ENCODE measurements around the gene BBIP1.
A peak's percentile ranks its signal among the peaks of the same experiment; 100 is the strongest.

BBIP1 gene

GRCh38 chr10:110918643-110919348 is at the start of gene BBIP1:
Gene BBIP1 (minus strand): TSS chr10:110919180. CDS start chr10:110918157, 1,023 bp downstream.
- peak; percentile 90 to 96 for DNase-seq (ENCODE audit: low read depth in 2 of 2)

- DNase-seq (ENCODE audit: low read depth in 2 of 2) = no peak
Observed at GRCh38 chr10:110967645-110968044, 48.7 kb upstream of the BBIP1 start.

- DNase-seq (ENCODE audit: low read depth in 2 of 2) = no peak
Observed at GRCh38 chr10:110967009-110967630, 48.1 kb upstream of the BBIP1 start.

GRCh38 chr10:110966146-110966545 is 47.2 kb upstream of the BBIP1 start:
- DNase-seq (ENCODE audit: low read depth in 2 of 2) = no peak

DNA sequence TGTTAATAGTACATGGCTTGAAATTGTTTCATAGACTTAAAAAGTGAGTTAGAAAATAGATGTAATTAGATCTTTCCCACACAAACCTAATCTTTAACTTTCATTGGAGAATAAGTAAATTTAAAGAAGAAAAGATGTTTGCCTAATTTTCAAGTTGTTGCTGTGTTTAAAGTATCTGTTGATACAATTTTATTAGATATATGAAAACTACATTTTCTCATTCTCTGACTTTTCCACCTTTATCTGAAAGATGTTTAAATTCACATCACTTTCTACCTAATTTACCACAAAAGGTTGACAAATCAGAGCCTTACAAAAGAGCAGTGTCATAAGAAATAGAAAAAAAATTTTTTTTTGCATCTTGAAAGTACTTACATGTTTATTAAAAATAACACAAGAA is 46.2 kb upstream of the BBIP1 start:
- no peak for DNase-seq (ENCODE audit: low read depth in 2 of 2)

DNA sequence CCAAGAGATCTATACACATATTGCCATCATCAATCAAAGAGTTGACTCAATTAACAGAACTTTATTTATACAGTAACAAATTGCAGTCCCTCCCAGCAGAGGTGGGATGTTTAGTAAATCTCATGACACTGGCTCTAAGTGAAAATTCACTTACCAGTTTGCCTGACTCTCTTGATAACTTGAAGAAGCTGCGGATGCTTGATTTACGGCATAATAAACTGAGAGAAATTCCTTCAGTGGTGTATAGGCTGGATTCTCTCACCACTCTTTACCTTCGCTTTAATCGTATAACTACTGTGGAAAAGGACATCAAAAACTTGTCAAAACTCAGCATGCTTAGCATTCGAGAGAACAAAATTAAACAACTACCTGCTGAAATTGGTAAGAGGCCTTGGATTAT is 45.7 kb upstream of the BBIP1 start:
- no peak for DNase-seq (ENCODE audit: low read depth in 2 of 2)

- DNase-seq (ENCODE audit: low read depth in 2 of 2) = no peak
Observed at GRCh38 chr10:110963162-110963561, 44.2 kb upstream of the BBIP1 start.

GRCh38 chr10:110962443-110962842 is 43.5 kb upstream of the BBIP1 start:
- DNase-seq (ENCODE audit: low read depth in 2 of 2) = no peak

GRCh38 chr10:110960333-110960712 is 41.3 kb upstream of the BBIP1 start:
- no peak for DNase-seq (ENCODE audit: low read depth in 2 of 2)

GRCh38 chr10:110959379-110960332 is 40.7 kb upstream of the BBIP1 start:
- no peak for DNase-seq (ENCODE audit: low read depth in 2 of 2)

DNA sequence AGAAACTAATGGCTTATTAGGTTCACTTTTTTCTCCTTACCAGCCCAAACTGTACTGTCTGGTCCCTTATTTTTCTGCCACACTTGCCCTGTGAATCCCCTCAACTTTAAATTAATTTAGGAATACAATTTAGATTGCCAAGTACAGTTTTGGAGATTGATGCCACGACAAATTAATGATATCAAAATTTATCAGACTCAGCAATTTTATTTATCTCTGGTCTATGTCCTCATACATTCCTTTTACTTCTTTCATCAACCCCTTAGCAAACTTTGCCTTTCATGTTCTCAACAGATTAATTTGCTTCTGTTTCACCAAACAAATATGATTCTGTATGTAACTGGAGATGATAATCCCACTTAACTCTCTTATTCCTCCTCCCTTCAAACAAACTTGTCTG is 38.6 kb upstream of the BBIP1 start:
- DNase-seq (ENCODE audit: low read depth in 2 of 2) = no peak

GRCh38 chr10:110951381-110951780 is 32.4 kb upstream of the BBIP1 start:
- no peak for DNase-seq (ENCODE audit: low read depth in 2 of 2)

DNA sequence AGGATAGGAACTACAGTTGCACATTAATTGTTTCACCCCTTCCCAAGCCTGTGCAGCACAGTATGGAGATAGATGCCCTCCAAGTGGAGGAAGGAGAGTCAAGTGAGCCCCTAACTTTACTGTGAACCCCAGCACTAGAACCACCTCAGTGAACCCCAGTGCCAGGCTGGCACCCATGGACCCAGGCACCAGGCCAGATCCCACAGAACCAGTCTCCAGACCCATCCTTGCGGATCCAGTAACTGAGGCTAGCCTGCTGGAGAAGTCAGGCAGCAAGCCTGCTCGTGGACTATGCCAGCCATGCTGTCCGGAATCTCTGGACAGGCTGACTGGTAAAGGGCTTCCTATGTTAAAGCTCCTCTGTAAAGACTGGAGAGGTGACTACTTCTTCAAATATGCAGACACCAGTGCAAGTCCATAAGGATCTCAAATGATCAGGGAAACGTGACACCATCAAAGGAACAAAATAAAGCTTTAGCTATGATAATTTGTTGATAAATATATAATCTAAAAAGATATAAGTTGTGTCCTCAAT is 28.1 kb upstream of the BBIP1 start:
- DNase-seq (ENCODE audit: low read depth in 2 of 2) = no peak

DNA sequence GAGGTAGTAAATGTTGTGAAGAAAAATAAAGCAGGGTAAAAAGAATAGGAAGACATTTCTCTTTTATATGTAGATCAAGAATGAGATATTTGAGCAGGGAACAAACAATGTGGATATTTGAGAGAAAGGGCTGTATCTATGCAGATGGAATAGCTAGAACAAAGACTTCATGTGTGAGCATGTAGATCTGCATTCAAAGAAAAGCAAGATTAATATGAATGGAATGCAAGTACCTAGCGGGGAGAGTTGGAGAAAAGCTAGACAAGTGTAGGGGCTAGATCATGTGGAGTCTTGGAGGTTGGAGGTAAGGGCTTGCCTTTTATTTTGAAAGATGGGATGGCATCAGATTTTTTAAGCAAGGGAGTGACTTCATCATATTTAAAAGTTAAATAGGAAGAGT is 27.5 kb upstream of the BBIP1 start:
- no peak for DNase-seq (ENCODE audit: low read depth in 2 of 2)

GRCh38 chr10:110944792-110945396 is 25.9 kb upstream of the BBIP1 start:
- DNase-seq (ENCODE audit: low read depth in 2 of 2) = no peak

- DNase-seq (ENCODE audit: low read depth in 2 of 2) = no peak
Observed at GRCh38 chr10:110939419-110939818, 20.4 kb upstream of the BBIP1 start.

DNA sequence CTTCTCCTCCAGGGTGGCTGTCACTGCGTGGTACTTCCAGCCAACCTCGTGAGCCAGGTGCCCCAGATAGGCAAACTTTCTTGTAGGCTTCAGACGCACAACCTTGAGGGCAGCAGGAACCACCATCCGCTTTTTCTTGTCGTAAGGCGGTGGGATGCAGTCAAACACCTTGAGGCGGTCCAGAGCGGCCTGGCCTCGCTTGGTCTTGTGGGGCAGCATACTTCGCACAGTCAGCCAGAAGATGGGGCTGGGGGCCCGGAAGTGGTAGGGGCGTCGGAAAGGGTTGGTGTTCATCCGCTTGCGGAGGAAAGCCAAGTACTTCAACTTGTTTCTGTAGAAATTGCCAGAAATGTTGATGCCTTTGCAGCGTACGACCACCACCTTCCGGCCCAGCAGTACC is 17.8 kb upstream of the BBIP1 start:
- DNase-seq (ENCODE audit: low read depth in 2 of 2) = no peak

DNA sequence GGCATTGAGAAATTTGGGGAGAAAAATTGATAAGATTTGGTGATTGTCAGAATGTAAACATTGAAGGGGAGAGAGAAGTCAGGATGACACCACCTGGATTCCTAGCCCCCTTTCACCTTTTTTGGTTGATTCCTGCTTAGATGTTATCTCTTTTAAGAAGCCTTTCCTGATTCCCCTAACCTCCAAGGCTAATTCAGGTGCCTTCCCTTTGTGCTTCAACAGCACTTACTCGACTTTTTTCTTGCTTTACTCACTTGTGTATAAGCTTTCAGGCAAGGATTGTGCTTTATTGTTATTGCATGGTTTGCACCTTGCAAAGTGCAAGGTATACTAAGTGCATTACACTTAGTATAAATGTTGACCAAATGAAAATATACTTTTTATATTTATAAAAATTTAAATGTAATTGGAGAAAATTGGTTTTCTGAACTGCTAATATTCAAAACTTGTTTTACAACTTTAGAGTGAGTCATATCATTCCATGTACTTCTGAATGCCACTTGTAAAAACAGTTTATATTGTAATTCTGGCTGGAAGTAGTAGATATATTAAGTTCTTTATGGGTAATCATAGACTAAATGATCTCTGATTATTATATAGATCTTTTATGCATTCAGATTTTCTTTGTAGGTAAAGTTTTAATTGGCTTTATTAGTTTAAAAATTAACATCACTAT is 13.7 kb upstream of the BBIP1 start:
- no peak for DNase-seq (ENCODE audit: low read depth in 2 of 2)

GRCh38 chr10:110931769-110932381 is 12.9 kb upstream of the BBIP1 start:
- DNase-seq (ENCODE audit: low read depth in 2 of 2) = no peak

DNA sequence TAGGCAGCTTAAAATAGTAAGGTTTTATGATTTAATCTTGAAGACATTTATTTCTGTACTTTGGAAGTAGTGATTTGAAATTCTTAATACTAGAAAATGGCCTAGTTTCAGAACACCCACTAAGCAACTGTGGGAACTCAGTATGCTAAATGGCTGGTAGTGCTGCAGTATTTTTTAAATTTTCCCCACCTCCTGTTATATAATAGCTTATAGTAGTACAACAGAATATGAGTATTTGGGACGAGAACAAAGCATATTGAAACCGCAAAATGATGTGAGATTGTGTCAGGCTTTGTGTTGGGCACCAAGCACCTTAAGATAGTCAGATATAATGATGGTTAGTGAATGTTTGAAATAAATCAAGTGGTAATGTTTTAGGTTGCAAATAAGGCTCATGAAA is 8.5 kb upstream of the BBIP1 start:
- DNase-seq (ENCODE audit: low read depth in 2 of 2) = no peak
